Hepatocyte (in vitro differentiated cells): Measurements from ENCODE around the gene PIK3C2G.

Experiments
- CTCF ChIP-seq: fragments of 200-600 bp; sonication (generic); IDR thresholded peaks from 2 replicates; pipeline ENCODE4 v1.5.1; 2016; ENCODE audit warnings: antibody characterized with exemption, mild to moderate bottlenecking; ENCODE audit not compliant: poor library complexity
- EZH2 ChIP-seq: fragments of 200-600 bp; sonication (generic); IDR thresholded peaks from 2 replicates; pipeline ENCODE4 v1.6.1; 2016; ENCODE audit warnings: antibody characterized with exemption, mild to moderate bottlenecking, borderline replicate concordance
- EZH2phosphoT487 ChIP-seq: fragments of 200-600 bp; sonication (generic); IDR thresholded peaks from one replicate; pipeline ENCODE4 v1.6.1; 2018; ENCODE audit warnings: antibody characterized with exemption, mild to moderate bottlenecking, low read depth, moderate library complexity; ENCODE audit not compliant: unreplicated experiment, severe bottlenecking

- TF ChIP-seq CTCF, result no peak
- no peak for TF ChIP-seq EZH2
- TF ChIP-seq EZH2phosphoT487, result no peak
Measured at GRCh38 chr12:18457362-18457761, 196.0 kb downstream of the PIK3C2G start.
